Fibroblast of lung (primary cell): Measurements from ENCODE around the gene TENM4.

Experiments
- CTCF ChIP-seq, 2 donors: IDR thresholded peaks in 1 of 2; conservative IDR thresholded peaks in 1 of 2; 1 replicate in 1 of 2; 2 replicates in 1 of 2; pipeline ENCODE4 v1.5.1; 2011 to 2012; ENCODE audit warnings: low read length in 2 of 2, control low read depth in 1 of 2, inconsistent platforms in 1 of 2, low read depth in 1 of 2, mild to moderate bottlenecking in 1 of 2
- EZH2 ChIP-seq: IDR thresholded peaks from 2 replicates; pipeline ENCODE4 v1.5.1; 2012; ENCODE audit warnings: low read length, control low read depth, mild to moderate bottlenecking; ENCODE audit errors: missing control alignments

- no peak for TF ChIP-seq EZH2
- no peak for TF ChIP-seq CTCF (conservative IDR thresholded peaks at IDR 0.05 in 1 of 2, IDR thresholded peaks at IDR 0.05 in 1 of 2; ENCODE audit: low read depth in 1 of 2, low read length in 2 of 2)
Measured at GRCh38 chr11:79025622-79026021, 415.2 kb downstream of the TENM4 start.
